K562 (cell line): Measurements from ENCODE around the gene CTDSP1. TPM values are rescaled to one million over a fixed set of nuclear protein-coding genes. Genes with fewer than 3 reads are reported as not detected.

Source experiments
- CTBP1 ChIP-seq: fragments of 450-650 bp; IDR thresholded peaks from 2 replicates; pipeline ENCODE4 v1.6.1; 2016; ENCODE audit warnings: borderline replicate concordance
- DMBX1 ChIP-seq: fragments of 250-450 bp; sonication (Bioruptor Pico); IDR thresholded peaks from 2 replicates; pipeline ENCODE4 v1.8.0; 2022; ENCODE audit warnings: inconsistent platforms, mild to moderate bottlenecking, moderate library complexity, borderline replicate concordance
- ETV6 ChIP-seq, 3 experiments: fragments of 150-350 bp in 1 of 3; sonication (generic) in 1 of 3; formaldehyde crosslinking in 1 of 3; IDR thresholded peaks; 2 replicates each; pipeline versions ENCODE4 v1.6.1 to v1.8.0; 2014 to 2022; ENCODE audit warnings: borderline replicate concordance in 2 of 3, low read depth in 2 of 3, antibody characterized with exemption in 1 of 3, low read length in 1 of 3, mild to moderate bottlenecking in 1 of 3, missing genetic modification reagents in 1 of 3
- MAFF ChIP-seq: IDR thresholded peaks from 2 replicates; pipeline ENCODE4 v1.6.1; 2012; ENCODE audit warnings: low read length, improper control_type of control experiment
- MXI1 ChIP-seq: IDR thresholded peaks from 2 replicates; pipeline ENCODE4 v1.6.1; 2011; ENCODE audit warnings: low read depth, mild to moderate bottlenecking, improper control_type of control experiment, low read length
- RFX1 ChIP-seq: fragments of 450-650 bp; IDR thresholded peaks from 2 replicates; pipeline ENCODE4 v1.6.1; 2016; ENCODE audit warnings: mild to moderate bottlenecking, moderate library complexity
- RUNX1 ChIP-seq: sonication (generic); IDR thresholded peaks from 2 replicates; pipeline ENCODE4 v1.6.1; 2016; ENCODE audit warnings: antibody characterized with exemption, low read depth
- TAF1 ChIP-seq: IDR thresholded peaks from 2 replicates; pipeline ENCODE4 v1.6.1; 2011; ENCODE audit warnings: mild to moderate bottlenecking, low read length, moderate library complexity; ENCODE audit not compliant: insufficient read depth, control insufficient read depth, severe bottlenecking; ENCODE audit errors: extremely low read depth
- TBL1XR1 ChIP-seq, 2 experiments: IDR thresholded peaks; 2 replicates each; pipeline ENCODE4 v1.6.1; 2012; ENCODE audit warnings: improper control_type of control experiment in 2 of 2, low read length in 2 of 2, mild to moderate bottlenecking in 1 of 2
- ZBTB17 ChIP-seq: fragments of 450-650 bp; formaldehyde crosslinking; IDR thresholded peaks from 2 replicates; pipeline ENCODE4 v1.4.0; 2020; ENCODE audit warnings: mild to moderate bottlenecking
- ZNF239 ChIP-seq: fragments of 250-450 bp; sonication (Bioruptor Pico); IDR thresholded peaks from 2 replicates; pipeline ENCODE4 v1.4.0; 2020; ENCODE audit warnings: mild to moderate bottlenecking
- ZNF3 ChIP-seq: fragments of 250-450 bp; sonication (Bioruptor Pico); IDR thresholded peaks from 2 replicates; pipeline ENCODE4 v1.5.0; 2021; ENCODE audit warnings: mild to moderate bottlenecking, moderate library complexity
- ZNF561 ChIP-seq: fragments of 450-650 bp; formaldehyde crosslinking; conservative IDR thresholded peaks from 2 replicates; pipeline ENCODE4 v1.4.0; 2020; ENCODE audit warnings: mild to moderate bottlenecking, moderate library complexity
- ZNF77 ChIP-seq: fragments of 250-450 bp; sonication (Bioruptor Pico); IDR thresholded peaks from 2 replicates; pipeline ENCODE4 v1.5.0; 2020
- polyA plus RNA-seq, 8 experiments: library from polyadenylated mRNA; depleted of rRNA in 4 of 8; stranded (reverse) in 5 of 8; unstranded in 3 of 8; fragments of >200 nt; fragmentation: Nextera tagmentation in 2 of 8; fragmentation: Illumina TruSeq in 1 of 8; extraction: Ambion mirVana in 2 of 8; extraction: Trizol in 1 of 8; gene quantifications; 2 replicates each; pipeline versions ENCODE4 v1.2.1 to v1.2.3, GENCODE V29; 2011 to 2014; ENCODE audit warnings: inconsistent platforms in 1 of 8, missing spikeins in 1 of 8
- total RNA-seq, 7 experiments: library from RNA; depleted of rRNA in 6 of 7; stranded (reverse); fragments of >200 nt in 6 of 7; fragmentation: Illumina TruSeq in 2 of 7; extraction: Trizol in 2 of 7; gene quantifications; 2 replicates each; pipeline versions ENCODE4 v1.2.1 to v1.2.3, GENCODE V29; 2011 to 2021; ENCODE audit warnings: low replicate concordance in 1 of 7
- TF ChIP-seq, protein P1 (sequence below): fragments of 450-650 bp; IDR thresholded peaks from 2 replicates; pipeline ENCODE4 v1.6.1; 2016
- TF ChIP-seq, protein P2 (sequence below): fragments of 150-350 bp; conservative IDR thresholded peaks from 2 replicates; pipeline ENCODE4 v1.6.1; 2014; ENCODE audit warnings: low read length
- TF ChIP-seq, protein P3 (sequence below): fragments of 450-650 bp; formaldehyde crosslinking; IDR thresholded peaks from 2 replicates; pipeline ENCODE4 v1.4.0; 2020; ENCODE audit warnings: mild to moderate bottlenecking, moderate library complexity
- TF ChIP-seq, protein P4 (sequence below), 3 experiments: fragments of 200-800 bp in 1 of 3; sonication (Bioruptor generic) in 1 of 3; sonication (generic) in 1 of 3; formaldehyde crosslinking in 1 of 3; IDR thresholded peaks; 2 replicates each; pipeline versions ENCODE4 v1.6.1 to v1.8.0; 2016 to 2022; ENCODE audit warnings: mild to moderate bottlenecking in 2 of 3, missing compliant biosample characterization in 2 of 3, missing genetic modification characterization in 2 of 3, missing genetic modification reagents in 1 of 3
- TF ChIP-seq, protein P5 (sequence below): sonication (generic); formaldehyde crosslinking; IDR thresholded peaks from 2 replicates; pipeline ENCODE4 v1.8.0; 2022; ENCODE audit warnings: mild to moderate bottlenecking, missing genetic modification reagents

The CTDSP1 gene
- total and polyA plus RNA-seq, 9 of the 15 experiments (the other 6 are each of a cell fraction or from before 2014, with no cell fraction given), result 2.4 to 74.8 (median 45.8) TPM

DNA sequence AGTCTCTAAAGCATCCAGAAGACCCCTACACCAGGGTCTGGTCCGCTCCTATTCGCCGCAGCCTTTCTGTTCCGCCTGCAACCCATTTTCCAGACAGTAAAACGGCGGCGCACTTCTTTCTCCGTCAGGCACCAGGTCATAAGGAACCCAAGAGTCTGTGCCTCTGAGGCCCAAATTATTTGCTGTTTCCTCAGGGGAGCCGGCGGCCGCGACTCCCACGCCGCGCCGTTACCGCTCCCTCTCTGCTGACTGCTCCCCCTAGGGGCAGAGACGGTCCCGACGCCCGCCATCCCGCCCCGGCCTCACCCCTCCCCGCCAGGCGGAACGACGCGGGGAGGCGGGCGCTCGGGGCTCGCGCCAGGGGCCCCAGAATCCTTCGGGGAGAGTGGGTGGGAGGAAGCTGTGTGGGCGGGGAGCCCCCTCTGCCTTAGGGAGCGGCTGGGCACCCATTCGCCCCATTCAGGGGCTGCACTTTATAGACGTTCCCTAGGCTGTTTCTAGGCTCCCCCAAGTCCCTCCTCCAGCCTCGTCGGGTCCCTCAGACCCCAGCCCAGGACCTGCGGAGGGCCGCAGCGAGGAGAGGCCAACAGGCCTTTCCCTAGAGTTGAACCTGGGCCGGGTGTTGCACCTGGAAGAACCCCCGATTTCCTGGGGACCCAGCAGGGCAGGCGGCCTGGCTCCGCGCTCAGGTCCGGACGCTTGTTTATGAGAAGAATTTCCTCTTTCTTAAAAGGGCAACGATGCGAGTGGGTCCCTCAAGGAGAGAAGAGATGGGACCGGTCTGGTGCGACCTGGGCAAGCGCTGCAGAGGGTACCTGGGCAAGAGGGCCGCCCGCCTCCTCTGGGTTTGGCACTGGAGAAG lies 3.6 kb upstream of the CTDSP1 start (continued):
- TF ChIP-seq, protein P1, sequence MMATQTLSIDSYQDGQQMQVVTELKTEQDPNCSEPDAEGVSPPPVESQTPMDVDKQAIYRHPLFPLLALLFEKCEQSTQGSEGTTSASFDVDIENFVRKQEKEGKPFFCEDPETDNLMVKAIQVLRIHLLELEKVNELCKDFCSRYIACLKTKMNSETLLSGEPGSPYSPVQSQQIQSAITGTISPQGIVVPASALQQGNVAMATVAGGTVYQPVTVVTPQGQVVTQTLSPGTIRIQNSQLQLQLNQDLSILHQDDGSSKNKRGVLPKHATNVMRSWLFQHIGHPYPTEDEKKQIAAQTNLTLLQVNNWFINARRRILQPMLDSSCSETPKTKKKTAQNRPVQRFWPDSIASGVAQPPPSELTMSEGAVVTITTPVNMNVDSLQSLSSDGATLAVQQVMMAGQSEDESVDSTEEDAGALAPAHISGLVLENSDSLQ, result no peak
- 0 out of 2 replicates have a peak, but pooled peaks have one; percentile 23 for TF ChIP-seq DMBX1 (CRISPR knock-in tag)
- no peak for TF ChIP-seq MAFF
- no peak for TF ChIP-seq ZBTB17 (CRISPR knock-in tag)
- TF ChIP-seq CTBP1, result peak; percentile 81
- no peak for TF ChIP-seq RUNX1
- TF ChIP-seq MXI1, result no peak
- TF ChIP-seq, protein P2, sequence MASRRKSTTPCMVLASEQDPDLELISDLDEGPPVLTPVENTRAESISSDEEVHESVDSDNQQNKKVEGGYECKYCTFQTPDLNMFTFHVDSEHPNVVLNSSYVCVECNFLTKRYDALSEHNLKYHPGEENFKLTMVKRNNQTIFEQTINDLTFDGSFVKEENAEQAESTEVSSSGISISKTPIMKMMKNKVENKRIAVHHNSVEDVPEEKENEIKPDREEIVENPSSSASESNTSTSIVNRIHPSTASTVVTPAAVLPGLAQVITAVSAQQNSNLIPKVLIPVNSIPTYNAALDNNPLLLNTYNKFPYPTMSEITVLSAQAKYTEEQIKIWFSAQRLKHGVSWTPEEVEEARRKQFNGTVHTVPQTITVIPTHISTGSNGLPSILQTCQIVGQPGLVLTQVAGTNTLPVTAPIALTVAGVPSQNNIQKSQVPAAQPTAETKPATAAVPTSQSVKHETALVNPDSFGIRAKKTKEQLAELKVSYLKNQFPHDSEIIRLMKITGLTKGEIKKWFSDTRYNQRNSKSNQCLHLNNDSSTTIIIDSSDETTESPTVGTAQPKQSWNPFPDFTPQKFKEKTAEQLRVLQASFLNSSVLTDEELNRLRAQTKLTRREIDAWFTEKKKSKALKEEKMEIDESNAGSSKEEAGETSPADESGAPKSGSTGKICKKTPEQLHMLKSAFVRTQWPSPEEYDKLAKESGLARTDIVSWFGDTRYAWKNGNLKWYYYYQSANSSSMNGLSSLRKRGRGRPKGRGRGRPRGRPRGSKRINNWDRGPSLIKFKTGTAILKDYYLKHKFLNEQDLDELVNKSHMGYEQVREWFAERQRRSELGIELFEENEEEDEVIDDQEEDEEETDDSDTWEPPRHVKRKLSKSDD, result no peak
- no peak for TF ChIP-seq ZNF3 (CRISPR knock-in tag)
- TF ChIP-seq, protein P3, sequence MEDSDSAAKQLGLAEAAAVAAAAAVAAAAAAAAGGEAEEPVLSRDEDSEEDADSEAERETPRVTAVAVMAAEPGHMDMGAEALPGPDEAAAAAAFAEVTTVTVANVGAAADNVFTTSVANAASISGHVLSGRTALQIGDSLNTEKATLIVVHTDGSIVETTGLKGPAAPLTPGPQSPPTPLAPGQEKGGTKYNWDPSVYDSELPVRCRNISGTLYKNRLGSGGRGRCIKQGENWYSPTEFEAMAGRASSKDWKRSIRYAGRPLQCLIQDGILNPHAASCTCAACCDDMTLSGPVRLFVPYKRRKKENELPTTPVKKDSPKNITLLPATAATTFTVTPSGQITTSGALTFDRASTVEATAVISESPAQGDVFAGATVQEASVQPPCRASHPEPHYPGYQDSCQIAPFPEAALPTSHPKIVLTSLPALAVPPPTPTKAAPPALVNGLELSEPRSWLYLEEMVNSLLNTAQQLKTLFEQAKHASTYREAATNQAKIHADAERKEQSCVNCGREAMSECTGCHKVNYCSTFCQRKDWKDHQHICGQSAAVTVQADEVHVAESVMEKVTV (CRISPR knock-in tag), result peak; percentile 54
- TF ChIP-seq, protein P4, sequence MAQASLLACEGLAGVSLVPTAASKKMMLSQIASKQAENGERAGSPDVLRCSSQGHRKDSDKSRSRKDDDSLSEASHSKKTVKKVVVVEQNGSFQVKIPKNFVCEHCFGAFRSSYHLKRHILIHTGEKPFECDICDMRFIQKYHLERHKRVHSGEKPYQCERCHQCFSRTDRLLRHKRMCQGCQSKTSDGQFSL (CRISPR knock-in tag; IDR thresholded peaks at IDR 0.05), result 0 out of 2 replicates have a peak, but pooled peaks have one; percentile 47
- TF ChIP-seq, protein P4 (tag; IDR thresholded peaks at IDR 0.05), result peak in 1 of 2 experiments; percentile 15; a peak in 1 of 4 replicates
- no peak; a peak in 1 of 4 replicates for TF ChIP-seq ETV6 (IDR thresholded peaks at IDR 0.05; ENCODE audit: borderline replicate concordance in 1 of 2, low read depth in 2 of 2, low read length in 1 of 2)
- no peak for TF ChIP-seq ETV6 (CRISPR knock-in tag; IDR thresholded peaks at IDR 0.05; ENCODE audit: borderline replicate concordance)
- peak; percentile 61 for TF ChIP-seq TAF1
- no peak for TF ChIP-seq ZNF77 (CRISPR knock-in tag)
- TF ChIP-seq ZNF561 (CRISPR knock-in tag), result no peak
- TF ChIP-seq, protein P5, sequence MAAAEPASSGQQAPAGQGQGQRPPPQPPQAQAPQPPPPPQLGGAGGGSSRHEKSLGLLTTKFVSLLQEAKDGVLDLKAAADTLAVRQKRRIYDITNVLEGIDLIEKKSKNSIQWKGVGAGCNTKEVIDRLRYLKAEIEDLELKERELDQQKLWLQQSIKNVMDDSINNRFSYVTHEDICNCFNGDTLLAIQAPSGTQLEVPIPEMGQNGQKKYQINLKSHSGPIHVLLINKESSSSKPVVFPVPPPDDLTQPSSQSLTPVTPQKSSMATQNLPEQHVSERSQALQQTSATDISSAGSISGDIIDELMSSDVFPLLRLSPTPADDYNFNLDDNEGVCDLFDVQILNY (CRISPR knock-in tag), result no peak; the same call in 1 of the 2 replicates
- no peak for TF ChIP-seq ZNF239 (CRISPR knock-in tag)
- peak in 1 of 2 experiments; percentile 77; a peak in 1 of 4 replicates for TF ChIP-seq TBL1XR1 (IDR thresholded peaks at IDR 0.05; ENCODE audit: low read length in 2 of 2)
- no peak for TF ChIP-seq RFX1
